A549 treated with GW870086 at 1 μM for 4 hours (cell line): ENCODE results near the gene PIK3C2B. TPM values are rescaled to one million over a fixed set of nuclear protein-coding genes. Genes with fewer than 3 reads are reported as not detected.

Experiments used
- total RNA-seq: library from RNA; stranded (reverse); fragments of 200-300 nt; extraction: Qiagen RNA extraction; gene quantifications from 5 replicates; pipeline ENCODE4 v1.2.3, GENCODE V29; 2022; ENCODE audit warnings: low read depth

The PIK3C2B gene, protein sequence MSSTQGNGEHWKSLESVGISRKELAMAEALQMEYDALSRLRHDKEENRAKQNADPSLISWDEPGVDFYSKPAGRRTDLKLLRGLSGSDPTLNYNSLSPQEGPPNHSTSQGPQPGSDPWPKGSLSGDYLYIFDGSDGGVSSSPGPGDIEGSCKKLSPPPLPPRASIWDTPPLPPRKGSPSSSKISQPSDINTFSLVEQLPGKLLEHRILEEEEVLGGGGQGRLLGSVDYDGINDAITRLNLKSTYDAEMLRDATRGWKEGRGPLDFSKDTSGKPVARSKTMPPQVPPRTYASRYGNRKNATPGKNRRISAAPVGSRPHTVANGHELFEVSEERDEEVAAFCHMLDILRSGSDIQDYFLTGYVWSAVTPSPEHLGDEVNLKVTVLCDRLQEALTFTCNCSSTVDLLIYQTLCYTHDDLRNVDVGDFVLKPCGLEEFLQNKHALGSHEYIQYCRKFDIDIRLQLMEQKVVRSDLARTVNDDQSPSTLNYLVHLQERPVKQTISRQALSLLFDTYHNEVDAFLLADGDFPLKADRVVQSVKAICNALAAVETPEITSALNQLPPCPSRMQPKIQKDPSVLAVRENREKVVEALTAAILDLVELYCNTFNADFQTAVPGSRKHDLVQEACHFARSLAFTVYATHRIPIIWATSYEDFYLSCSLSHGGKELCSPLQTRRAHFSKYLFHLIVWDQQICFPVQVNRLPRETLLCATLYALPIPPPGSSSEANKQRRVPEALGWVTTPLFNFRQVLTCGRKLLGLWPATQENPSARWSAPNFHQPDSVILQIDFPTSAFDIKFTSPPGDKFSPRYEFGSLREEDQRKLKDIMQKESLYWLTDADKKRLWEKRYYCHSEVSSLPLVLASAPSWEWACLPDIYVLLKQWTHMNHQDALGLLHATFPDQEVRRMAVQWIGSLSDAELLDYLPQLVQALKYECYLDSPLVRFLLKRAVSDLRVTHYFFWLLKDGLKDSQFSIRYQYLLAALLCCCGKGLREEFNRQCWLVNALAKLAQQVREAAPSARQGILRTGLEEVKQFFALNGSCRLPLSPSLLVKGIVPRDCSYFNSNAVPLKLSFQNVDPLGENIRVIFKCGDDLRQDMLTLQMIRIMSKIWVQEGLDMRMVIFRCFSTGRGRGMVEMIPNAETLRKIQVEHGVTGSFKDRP (N-terminal part only)
- total RNA-seq, result 6.5 to 8.3 TPM (median 7.2 TPM) in 5 replicates

DNA sequence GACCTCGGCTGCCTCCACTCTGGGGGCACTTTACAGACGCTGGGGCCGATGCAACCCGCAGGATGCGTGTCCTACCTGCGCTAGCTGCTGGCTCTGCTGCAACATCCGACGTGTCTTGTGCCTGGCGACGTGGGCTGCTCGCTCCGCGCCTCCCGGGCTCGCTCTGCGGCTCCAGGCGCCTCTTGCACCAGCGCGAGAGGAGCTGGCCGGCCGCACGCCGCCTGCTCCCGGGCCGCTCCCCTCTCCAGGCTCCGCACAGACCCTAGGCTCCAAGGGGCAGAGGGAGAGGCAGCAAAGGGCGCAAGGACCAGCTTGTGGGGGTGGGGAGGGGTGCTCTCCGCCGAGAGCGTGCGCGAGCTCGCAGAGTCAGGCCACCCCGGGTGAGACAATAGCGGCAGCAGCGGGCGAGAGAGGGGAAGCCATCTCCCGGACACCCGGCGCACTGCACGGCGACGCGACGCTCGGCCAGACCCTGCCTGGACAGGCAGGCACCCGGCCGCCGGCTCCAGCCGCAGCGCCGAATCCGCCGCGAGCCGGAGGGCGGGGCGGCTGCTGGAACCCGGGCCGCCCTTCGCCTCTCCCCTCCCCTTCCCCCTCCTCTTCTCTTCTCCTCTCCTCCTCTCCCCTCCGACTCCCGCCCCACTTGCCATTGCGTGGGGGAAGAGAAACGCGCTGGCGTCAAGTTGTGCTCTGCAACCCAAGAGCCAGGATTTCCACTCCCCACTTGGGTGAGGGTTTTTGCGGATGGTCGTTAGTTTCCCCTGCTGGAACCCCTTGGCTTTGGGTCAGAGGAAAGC lies at the start of gene PIK3C2B:
Gene PIK3C2B (minus strand): TSS at position 525 of the 797 bp plus-strand sequence. CDS start 25,003 bp downstream, outside the sequence.

GRCh38 chr1:204516180-204516879 lies 21.7 kb upstream of the PIK3C2B start, which contains the start of gene MDM4:
MDM4 (plus strand) TSS chr1:204516406; CDS start chr1:204525519, 9,113 bp downstream.

Other genes with a start within 250 kb of the PIK3C2B start
- 26.3 to 37.8 TPM (median 34.4 TPM) in 5 replicates for gene PLEKHA6, start 134.9 kb downstream of the PIK3C2B start, total RNA-seq
- gene PPP1R15B, start 83.0 kb downstream of the PIK3C2B start, total RNA-seq, result 26.3 to 32.3 TPM (median 28.7 TPM) in 5 replicates
- 3.9 to 5.1 TPM (median 4.7 TPM) in 5 replicates for gene MDM4, start 21.6 kb upstream of the PIK3C2B start, total RNA-seq
- gene LRRN2, start 190.9 kb upstream of the PIK3C2B start, total RNA-seq, result 10.6 to 14.3 TPM (median 11.8 TPM) in 5 replicates